Measurements from ENCODE around the gene NANS.
"Not testable (repeated sequence)": the region's sequence is repeated elsewhere in the genome, so short reads cannot be mapped to it uniquely, and the experiment has no call there.

Gene NANS

GRCh38 chr9:98056269-98057137, at the start of gene NANS:
NANS (plus strand) TSS chr9:98056732; CDS start chr9:98056809, 77 bp downstream.
- peak; percentile 95 for DNase-seq

- no peak for DNase-seq
Observed at GRCh38 chr9:98007251-98007928, 49.1 kb upstream of the NANS start.

GRCh38 chr9:98008764-98009163, 47.8 kb upstream of the NANS start:
- DNase-seq, result no peak

- no peak for DNase-seq
Observed at GRCh38 chr9:98009437-98009836, 47.1 kb upstream of the NANS start.

GRCh38 chr9:98009936-98010335, 46.6 kb upstream of the NANS start:
- no peak for DNase-seq

- no peak for DNase-seq
Observed at GRCh38 chr9:98010445-98010844, 46.1 kb upstream of the NANS start.

GRCh38 chr9:98011122-98011521, 45.4 kb upstream of the NANS start:
- no peak for DNase-seq

- no peak for DNase-seq
Observed at GRCh38 chr9:98016137-98016680, 40.3 kb upstream of the NANS start.

GRCh38 chr9:98017306-98017705, 39.2 kb upstream of the NANS start:
- no peak for DNase-seq

- no peak for DNase-seq
Observed at GRCh38 chr9:98018347-98018746, 38.2 kb upstream of the NANS start.

GRCh38 chr9:98019098-98019497, 37.4 kb upstream of the NANS start:
- DNase-seq, result no peak

GRCh38 chr9:98019869-98020268, 36.7 kb upstream of the NANS start:
- not testable (repeated sequence) for DNase-seq

- peak; percentile 20 for DNase-seq
Observed at GRCh38 chr9:98020476-98021145, 35.9 kb upstream of the NANS start.

- peak; percentile 20 for DNase-seq
Observed at GRCh38 chr9:98021306-98022040, 35.1 kb upstream of the NANS start.

- no peak for DNase-seq
Observed at GRCh38 chr9:98022447-98022846, 34.1 kb upstream of the NANS start.

GRCh38 chr9:98024702-98025101, 31.8 kb upstream of the NANS start:
- DNase-seq, result no peak

- DNase-seq, result no peak
Observed at GRCh38 chr9:98031169-98031568, 25.4 kb upstream of the NANS start.

GRCh38 chr9:98031935-98032334, 24.6 kb upstream of the NANS start:
- DNase-seq, result no peak

- DNase-seq, result peak; percentile 97
Observed at GRCh38 chr9:98034593-98035546, 21.7 kb upstream of the NANS start.

GRCh38 chr9:98037357-98037756, 19.2 kb upstream of the NANS start:
- DNase-seq, result no peak

GRCh38 chr9:98038958-98039357, 17.6 kb upstream of the NANS start:
- DNase-seq, result no peak

All from stimulated activated CD8-positive, alpha-beta memory T cell treated with anti-CD3 and anti-CD28 coated beads, Interleukin-4, amount 100 ng/mL, for 48 hours (primary cell).